ENCODE data around the gene EXOC4. TPM values are rescaled to one million over a fixed set of nuclear protein-coding genes. Genes with fewer than 3 reads are reported as not detected.

EXOC4 gene
- total RNA-seq, 2 donors from 2014 or later: 106 to 115 TPM

DNA sequence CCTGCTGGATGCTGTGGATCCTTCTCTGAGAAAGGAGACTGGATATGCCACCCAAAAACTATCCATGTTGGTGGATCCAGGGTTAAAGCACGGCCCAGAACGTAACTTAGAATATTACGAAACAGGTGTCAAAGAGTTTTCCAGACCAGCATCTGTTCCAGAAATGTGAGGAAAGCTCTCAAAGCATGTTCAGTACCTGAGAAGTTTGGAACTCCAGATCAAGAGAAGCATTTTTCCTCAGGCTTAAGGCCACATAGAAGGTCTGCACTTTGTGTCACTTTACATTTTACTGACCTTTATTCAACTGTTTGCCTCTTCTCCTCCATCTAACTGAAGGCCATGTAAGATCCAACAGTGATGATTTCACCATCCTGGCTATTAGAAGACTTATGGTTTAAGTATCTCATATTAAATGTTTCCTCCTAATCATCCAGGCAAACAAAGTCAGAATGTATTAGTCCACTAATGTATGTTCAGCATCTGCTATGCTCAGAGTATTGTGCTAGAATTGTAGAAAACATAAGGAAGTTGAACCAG, 533.6 kb downstream of the EXOC4 start:
- Mint-ChIP-seq H3K27ac (no peak overlapping the region), H3K4me3 (no peak overlapping the region), H3K36me3 (ENCODE audit: low read depth) (no peaks in the 10 kb centered on the region), H3K4me1 (peaks cover 2% of the 10 kb centered on the region), H3K9me3 (no peaks in the 10 kb centered on the region), H3K27me3 (ENCODE audit: insufficient read depth) (no peaks in the 10 kb centered on the region)
- Histone ChIP-seq H3K27me3 (ENCODE audit: control insufficient read depth, insufficient read depth, low read length, poor library complexity, severe bottlenecking) (no peaks in the 10 kb centered on the region), H3K27ac (ENCODE audit: low read depth, low read length) (no peak overlapping the region), H3K4me1 (ENCODE audit: control insufficient read depth, insufficient read depth, low read length) (no peaks in the 10 kb centered on the region), H3K9ac (ENCODE audit: extremely low read depth, low read length, poor library complexity, severe bottlenecking) (no peak overlapping the region), H3K4me3 (ENCODE audit: low read length) (no peak overlapping the region), H3K9me3 (ENCODE audit: control insufficient read depth, low read length) (no peaks in the 10 kb centered on the region), H3K36me3 (ENCODE audit: control insufficient read depth, insufficient read depth, low read length) (no peaks in the 10 kb centered on the region)
- WGBS, 2 experiments (ENCODE audit: insufficient coverage in 1 of 2, insufficient read length in 1 of 2): 62 to 67% methylated on average over 3 of the region's 3 CpGs
- TF ChIP-seq, protein P1, sequence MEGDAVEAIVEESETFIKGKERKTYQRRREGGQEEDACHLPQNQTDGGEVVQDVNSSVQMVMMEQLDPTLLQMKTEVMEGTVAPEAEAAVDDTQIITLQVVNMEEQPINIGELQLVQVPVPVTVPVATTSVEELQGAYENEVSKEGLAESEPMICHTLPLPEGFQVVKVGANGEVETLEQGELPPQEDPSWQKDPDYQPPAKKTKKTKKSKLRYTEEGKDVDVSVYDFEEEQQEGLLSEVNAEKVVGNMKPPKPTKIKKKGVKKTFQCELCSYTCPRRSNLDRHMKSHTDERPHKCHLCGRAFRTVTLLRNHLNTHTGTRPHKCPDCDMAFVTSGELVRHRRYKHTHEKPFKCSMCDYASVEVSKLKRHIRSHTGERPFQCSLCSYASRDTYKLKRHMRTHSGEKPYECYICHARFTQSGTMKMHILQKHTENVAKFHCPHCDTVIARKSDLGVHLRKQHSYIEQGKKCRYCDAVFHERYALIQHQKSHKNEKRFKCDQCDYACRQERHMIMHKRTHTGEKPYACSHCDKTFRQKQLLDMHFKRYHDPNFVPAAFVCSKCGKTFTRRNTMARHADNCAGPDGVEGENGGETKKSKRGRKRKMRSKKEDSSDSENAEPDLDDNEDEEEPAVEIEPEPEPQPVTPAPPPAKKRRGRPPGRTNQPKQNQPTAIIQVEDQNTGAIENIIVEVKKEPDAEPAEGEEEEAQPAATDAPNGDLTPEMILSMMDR (conservative IDR thresholded peaks at IDR 0.05): no peak
- DNase-seq: no peak

DNA sequence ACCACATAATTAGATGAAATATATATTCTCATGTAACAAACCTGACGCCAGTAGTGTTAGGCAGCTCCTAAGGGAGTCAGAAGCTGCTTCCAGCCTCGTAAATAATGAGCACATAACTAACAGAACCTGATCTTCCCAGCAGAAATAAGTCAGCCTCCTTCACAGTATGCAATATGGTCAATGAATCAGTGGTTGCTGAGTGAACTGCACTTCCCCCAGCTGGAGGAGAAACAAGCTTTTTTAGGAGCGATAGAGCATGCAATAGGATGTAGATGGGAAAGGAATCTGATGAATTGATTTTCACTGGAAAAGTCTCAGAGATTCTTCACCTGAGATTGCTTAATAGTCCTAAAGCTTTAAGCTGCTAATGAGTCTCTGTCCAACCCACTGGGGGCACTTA, 537.1 kb downstream of the EXOC4 start:
- Histone ChIP-seq H3K9ac (ENCODE audit: extremely low read depth, low read length, poor library complexity, severe bottlenecking) (no peak overlapping the region), H3K36me3 (ENCODE audit: control insufficient read depth, insufficient read depth, low read length) (no peaks in the 10 kb centered on the region), H3K27ac (ENCODE audit: low read depth, low read length) (no peak overlapping the region), H3K27me3 (ENCODE audit: control insufficient read depth, insufficient read depth, low read length, poor library complexity, severe bottlenecking) (no peaks in the 10 kb centered on the region), H3K4me3 (ENCODE audit: low read length) (no peak overlapping the region), H3K4me1 (ENCODE audit: control insufficient read depth, insufficient read depth, low read length) (no peaks in the 10 kb centered on the region), H3K9me3 (ENCODE audit: control insufficient read depth, low read length) (no peaks in the 10 kb centered on the region)
- no peaks in the 10 kb centered on the region for H3K27me3 Mint-ChIP-seq (ENCODE audit: insufficient read depth)
- no peaks in the 10 kb centered on the region for H3K9me3 Mint-ChIP-seq
- H3K4me1 Mint-ChIP-seq: peaks cover 2% of the 10 kb centered on the region
- H3K36me3 Mint-ChIP-seq (ENCODE audit: low read depth): no peaks in the 10 kb centered on the region
- TF ChIP-seq, protein P1 (conservative IDR thresholded peaks at IDR 0.05): peak; percentile 35
- 89 to 90% methylated on average over 3 of the region's 3 CpGs for WGBS, 2 experiments (ENCODE audit: insufficient coverage in 1 of 2, insufficient read length in 1 of 2)
- no peak for DNase-seq
- no peak overlapping the region for H3K27ac Mint-ChIP-seq
- no peak overlapping the region for H3K4me3 Mint-ChIP-seq

DNA sequence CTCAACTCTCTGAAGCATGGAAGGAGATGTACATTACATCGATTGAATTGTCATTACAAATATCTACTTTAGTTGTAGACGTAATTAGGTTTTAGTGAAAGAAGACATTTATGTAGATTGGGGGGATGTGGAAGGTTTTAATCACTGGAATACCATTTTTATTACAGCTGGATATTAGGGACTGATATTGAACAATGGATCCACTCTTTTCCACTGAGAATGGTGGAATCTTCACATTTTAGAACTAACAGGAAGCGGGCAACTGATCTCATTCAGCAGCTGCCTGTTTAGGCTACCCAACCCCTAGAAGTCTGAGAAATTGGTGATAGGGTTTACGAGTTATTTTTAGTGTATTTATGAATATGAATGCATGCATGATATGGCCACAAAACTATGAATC, 538.0 kb downstream of the EXOC4 start:
- no peaks in the 10 kb centered on the region for H3K36me3 Mint-ChIP-seq (ENCODE audit: low read depth)
- H3K4me3 ChIP-seq (ENCODE audit: low read length): no peak overlapping the region
- H3K27me3 ChIP-seq (ENCODE audit: control insufficient read depth, insufficient read depth, low read length, poor library complexity, severe bottlenecking): no peaks in the 10 kb centered on the region
- H3K27ac ChIP-seq (ENCODE audit: low read depth, low read length): no peak overlapping the region
- no peak overlapping the region for H3K27ac Mint-ChIP-seq
- peaks cover 2% of the 10 kb centered on the region for H3K4me1 Mint-ChIP-seq
- H3K4me3 Mint-ChIP-seq: no peak overlapping the region
- H3K36me3 ChIP-seq (ENCODE audit: control insufficient read depth, insufficient read depth, low read length): no peaks in the 10 kb centered on the region
- no peak for DNase-seq
- no peaks in the 10 kb centered on the region for H3K9me3 Mint-ChIP-seq
- TF ChIP-seq, protein P1 (conservative IDR thresholded peaks at IDR 0.05): no peak
- no peaks in the 10 kb centered on the region for H3K27me3 Mint-ChIP-seq (ENCODE audit: insufficient read depth)
- no peaks in the 10 kb centered on the region for H3K4me1 ChIP-seq (ENCODE audit: control insufficient read depth, insufficient read depth, low read length)
- H3K9me3 ChIP-seq (ENCODE audit: control insufficient read depth, low read length): no peaks in the 10 kb centered on the region
- no peak overlapping the region for H3K9ac ChIP-seq (ENCODE audit: extremely low read depth, low read length, poor library complexity, severe bottlenecking)
- 97% methylated on average over 4 of the region's 4 CpGs; no CpG with 5 or more reads in 1 of the 2 experiments for WGBS, 2 experiments (ENCODE audit: insufficient coverage in 1 of 2, insufficient read length in 1 of 2)
